ENCODE data around the gene TBC1D22A. TPM values are rescaled to one million over a fixed set of nuclear protein-coding genes. Genes with fewer than 3 reads are reported as not detected.

The TBC1D22A gene
- total RNA-seq, 1 experiment from 2014 or later: 18.2 TPM

GRCh38 chr22:47155912-47156311, 393.5 kb downstream of the TBC1D22A start:
- no peak for DNase-seq
- H3K4me3 ChIP-seq: no peak overlapping the region
- no peaks in the 10 kb centered on the region for H3K27me3 ChIP-seq
- H3K9me3 ChIP-seq: 0 out of 2 replicates have a peak, but pooled peaks cover 3% of the 10 kb centered on the region
- no peaks in the 10 kb centered on the region for H3K36me3 ChIP-seq

- Histone ChIP-seq H3K36me3 (no peaks in the 10 kb centered on the region), H3K9me3 (0 out of 2 replicates have a peak, but pooled peaks cover 3% of the 10 kb centered on the region), H3K4me3 (no peak overlapping the region), H3K27me3 (no peaks in the 10 kb centered on the region)
- DNase-seq: no peak
Measured at GRCh38 chr22:47156352-47157092, 394.1 kb downstream of the TBC1D22A start.

GRCh38 chr22:47157093-47157420, 394.6 kb downstream of the TBC1D22A start:
- Histone ChIP-seq H3K9me3 (0 out of 2 replicates have a peak, but pooled peaks cover 3% of the 10 kb centered on the region), H3K27me3 (no peaks in the 10 kb centered on the region), H3K4me3 (no peak overlapping the region), H3K36me3 (no peaks in the 10 kb centered on the region)
- no peak for DNase-seq

GRCh38 chr22:47157486-47158270, 395.2 kb downstream of the TBC1D22A start:
- no peak overlapping the region for H3K4me3 ChIP-seq
- no peaks in the 10 kb centered on the region for H3K36me3 ChIP-seq
- no peak for DNase-seq
- H3K9me3 ChIP-seq: 0 out of 2 replicates have a peak, but pooled peaks cover under 1% of the 10 kb centered on the region
- H3K27me3 ChIP-seq: no peaks in the 10 kb centered on the region

GRCh38 chr22:47158457-47158856, 396.0 kb downstream of the TBC1D22A start:
- Histone ChIP-seq H3K4me3 (no peak overlapping the region), H3K27me3 (no peaks in the 10 kb centered on the region), H3K9me3 (no peaks in the 10 kb centered on the region), H3K36me3 (no peaks in the 10 kb centered on the region)
- no peak for DNase-seq

- no peak for DNase-seq
- H3K27me3 ChIP-seq: no peaks in the 10 kb centered on the region
- no peaks in the 10 kb centered on the region for H3K9me3 ChIP-seq
- H3K36me3 ChIP-seq: no peaks in the 10 kb centered on the region
- H3K4me3 ChIP-seq: no peak overlapping the region
Measured at GRCh38 chr22:47159592-47159991, 397.1 kb downstream of the TBC1D22A start.

GRCh38 chr22:47160141-47160541, 397.7 kb downstream of the TBC1D22A start:
- H3K9me3 ChIP-seq: no peaks in the 10 kb centered on the region
- no peak overlapping the region for H3K4me3 ChIP-seq
- DNase-seq: no peak
- no peaks in the 10 kb centered on the region for H3K27me3 ChIP-seq
- no peaks in the 10 kb centered on the region for H3K36me3 ChIP-seq

- no peaks in the 10 kb centered on the region for H3K27me3 ChIP-seq
- H3K36me3 ChIP-seq: no peaks in the 10 kb centered on the region
- H3K4me3 ChIP-seq: no peak overlapping the region
- no peak for DNase-seq
- no peaks in the 10 kb centered on the region for H3K9me3 ChIP-seq
Measured at GRCh38 chr22:47160781-47161520, 398.5 kb downstream of the TBC1D22A start.

- H3K4me3 ChIP-seq: no peak overlapping the region
- no peak for DNase-seq
- H3K27me3 ChIP-seq: no peaks in the 10 kb centered on the region
- no peaks in the 10 kb centered on the region for H3K36me3 ChIP-seq
- H3K9me3 ChIP-seq: no peaks in the 10 kb centered on the region
Measured at GRCh38 chr22:47161631-47162030, 399.2 kb downstream of the TBC1D22A start.

GRCh38 chr22:47162865-47163264, 400.4 kb downstream of the TBC1D22A start:
- no peaks in the 10 kb centered on the region for H3K36me3 ChIP-seq
- H3K4me3 ChIP-seq: no peak overlapping the region
- H3K9me3 ChIP-seq: no peaks in the 10 kb centered on the region
- H3K27me3 ChIP-seq: no peaks in the 10 kb centered on the region
- DNase-seq: no peak

GRCh38 chr22:47163481-47163855, 401.0 kb downstream of the TBC1D22A start:
- DNase-seq: no peak
- H3K4me3 ChIP-seq: no peak overlapping the region
- no peaks in the 10 kb centered on the region for H3K36me3 ChIP-seq
- no peaks in the 10 kb centered on the region for H3K27me3 ChIP-seq
- H3K9me3 ChIP-seq: no peaks in the 10 kb centered on the region

- Histone ChIP-seq H3K4me3 (no peak overlapping the region), H3K9me3 (no peaks in the 10 kb centered on the region), H3K27me3 (no peaks in the 10 kb centered on the region), H3K36me3 (no peaks in the 10 kb centered on the region)
- no peak for DNase-seq
Measured at GRCh38 chr22:47163856-47164513, 401.5 kb downstream of the TBC1D22A start.

GRCh38 chr22:47164514-47165337, 402.3 kb downstream of the TBC1D22A start:
- H3K9me3 ChIP-seq: no peaks in the 10 kb centered on the region
- H3K27me3 ChIP-seq: no peaks in the 10 kb centered on the region
- no peak for DNase-seq
- no peak overlapping the region for H3K4me3 ChIP-seq
- H3K36me3 ChIP-seq: no peaks in the 10 kb centered on the region

GRCh38 chr22:47165338-47166032, 403.0 kb downstream of the TBC1D22A start:
- DNase-seq: no peak
- Histone ChIP-seq H3K9me3 (no peaks in the 10 kb centered on the region), H3K27me3 (no peaks in the 10 kb centered on the region)

GRCh38 chr22:47166033-47166404, 403.6 kb downstream of the TBC1D22A start:
- no peak for DNase-seq
- Histone ChIP-seq H3K9me3 (no peaks in the 10 kb centered on the region), H3K27me3 (no peaks in the 10 kb centered on the region), H3K4me3 (no peak overlapping the region), H3K36me3 (no peaks in the 10 kb centered on the region)

More at GRCh38 chr22:47165338-47166032, 403.0 kb downstream of the TBC1D22A start:
- Histone ChIP-seq H3K4me3 (no peak overlapping the region), H3K36me3 (no peaks in the 10 kb centered on the region)

Measured in MG63 (cell line).